ENCODE results near the gene TEDC1.

- TF ChIP-seq, protein P1, sequence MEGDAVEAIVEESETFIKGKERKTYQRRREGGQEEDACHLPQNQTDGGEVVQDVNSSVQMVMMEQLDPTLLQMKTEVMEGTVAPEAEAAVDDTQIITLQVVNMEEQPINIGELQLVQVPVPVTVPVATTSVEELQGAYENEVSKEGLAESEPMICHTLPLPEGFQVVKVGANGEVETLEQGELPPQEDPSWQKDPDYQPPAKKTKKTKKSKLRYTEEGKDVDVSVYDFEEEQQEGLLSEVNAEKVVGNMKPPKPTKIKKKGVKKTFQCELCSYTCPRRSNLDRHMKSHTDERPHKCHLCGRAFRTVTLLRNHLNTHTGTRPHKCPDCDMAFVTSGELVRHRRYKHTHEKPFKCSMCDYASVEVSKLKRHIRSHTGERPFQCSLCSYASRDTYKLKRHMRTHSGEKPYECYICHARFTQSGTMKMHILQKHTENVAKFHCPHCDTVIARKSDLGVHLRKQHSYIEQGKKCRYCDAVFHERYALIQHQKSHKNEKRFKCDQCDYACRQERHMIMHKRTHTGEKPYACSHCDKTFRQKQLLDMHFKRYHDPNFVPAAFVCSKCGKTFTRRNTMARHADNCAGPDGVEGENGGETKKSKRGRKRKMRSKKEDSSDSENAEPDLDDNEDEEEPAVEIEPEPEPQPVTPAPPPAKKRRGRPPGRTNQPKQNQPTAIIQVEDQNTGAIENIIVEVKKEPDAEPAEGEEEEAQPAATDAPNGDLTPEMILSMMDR (IDR thresholded peaks at IDR 0.05), result no peak
- TF ChIP-seq POLR2A (IDR thresholded peaks at IDR 0.05), result no peak
These were observed 7.6 kb downstream of the TEDC1 start for GRCh38 chr14:105498430-105499255.

Data from body of pancreas (tissue), 4 donors.